ENCODE results near the gene BMPER.

Gene BMPER

GRCh38 chr7:34075523-34076370 lies 170.4 kb downstream of the BMPER start:
- Histone ChIP-seq H3K36me3 (ENCODE audit: control insufficient read depth in 2 of 2, insufficient read depth in 1 of 2, low read length in 2 of 2) (no peaks in the 10 kb centered on the region), H3K9me3 (ENCODE audit: control insufficient read depth, insufficient read depth, low read depth, low read length) (no peaks in the 10 kb centered on the region), H3K4me1 (ENCODE audit: control insufficient read depth, insufficient read depth, low read length) (peaks cover 4% of the 10 kb centered on the region; the same call in 1 of the 2 replicates), H3K27ac (ENCODE audit: extremely low read depth, low read depth, low read length) (no peak overlapping the region), H3K4me3 (ENCODE audit: low read depth, low read length) (no peak overlapping the region)
- CTCF ChIA-PET = no interaction called here
- TF ChIP-seq ZNF639 (tag by site-specific recombination; IDR thresholded peaks at IDR 0.05) (no peak), ZNF426 (tag by site-specific recombination; IDR thresholded peaks at IDR 0.05) (no peak), ZNF530 (tag by site-specific recombination; IDR thresholded peaks at IDR 0.05; ENCODE audit: low read depth) (no peak), ZBTB11 (tag by site-specific recombination; conservative IDR thresholded peaks at IDR 0.05; ENCODE audit: low read depth) (no peak), ZNF202 (tag by site-specific recombination; IDR thresholded peaks at IDR 0.05; ENCODE audit: borderline replicate concordance) (no peak), ZNF629 (tag by site-specific recombination; IDR thresholded peaks at IDR 0.05) (no peak), KLF1 (tag by site-specific recombination; IDR thresholded peaks at IDR 0.05) (no peak), OVOL3 (tag by site-specific recombination; IDR thresholded peaks at IDR 0.05) (no peak), ZBTB48 (tag by site-specific recombination; IDR thresholded peaks at IDR 0.05) (no peak), ZNF596 (tag by site-specific recombination; IDR thresholded peaks at IDR 0.05) (no peak), YY1 (tag by site-specific recombination; IDR thresholded peaks at IDR 0.05) (no peak), ZNF274 (IDR thresholded peaks at IDR 0.05; ENCODE audit: low read length) (no peak), ZNF274 (tag by site-specific recombination; IDR thresholded peaks at IDR 0.05; ENCODE audit: borderline replicate concordance) (no peak), ZNF433 (tag by site-specific recombination; IDR thresholded peaks at IDR 0.05; ENCODE audit: low read depth) (no peak)
- TF ChIP-seq, protein P1, sequence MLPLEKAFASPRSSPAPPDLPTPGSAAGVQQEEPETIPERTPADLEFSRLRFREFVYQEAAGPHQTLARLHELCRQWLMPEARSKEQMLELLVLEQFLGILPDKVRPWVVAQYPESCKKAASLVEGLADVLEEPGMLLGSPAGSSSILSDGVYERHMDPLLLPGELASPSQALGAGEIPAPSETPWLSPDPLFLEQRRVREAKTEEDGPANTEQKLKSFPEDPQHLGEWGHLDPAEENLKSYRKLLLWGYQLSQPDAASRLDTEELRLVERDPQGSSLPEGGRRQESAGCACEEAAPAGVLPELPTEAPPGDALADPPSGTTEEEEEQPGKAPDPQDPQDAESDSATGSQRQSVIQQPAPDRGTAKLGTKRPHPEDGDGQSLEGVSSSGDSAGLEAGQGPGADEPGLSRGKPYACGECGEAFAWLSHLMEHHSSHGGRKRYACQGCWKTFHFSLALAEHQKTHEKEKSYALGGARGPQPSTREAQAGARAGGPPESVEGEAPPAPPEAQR (tag by site-specific recombination; IDR thresholded peaks at IDR 0.05) = no peak
- POLR2A ChIA-PET = no interaction called here

DNA sequence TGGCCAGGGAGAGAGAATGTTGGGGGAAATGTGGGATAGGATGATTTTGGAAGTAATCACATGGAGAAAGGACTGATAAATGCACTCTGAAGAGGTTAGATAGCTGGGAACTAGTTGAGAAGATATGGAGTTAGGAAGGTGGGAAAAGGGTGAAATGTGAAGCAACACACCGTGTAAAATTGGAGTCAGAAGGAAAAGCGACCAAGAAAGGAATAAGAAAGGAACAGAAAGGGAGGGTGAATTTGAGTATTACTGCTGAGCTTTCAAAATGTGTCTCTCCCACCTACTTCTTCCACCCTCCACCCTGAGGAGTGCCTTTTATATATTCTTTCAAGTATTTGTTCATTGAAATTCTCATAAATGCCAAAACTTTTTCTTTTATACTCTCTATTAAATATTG lies 171.8 kb downstream of the BMPER start:
- no peak overlapping the region for H3K27ac ChIP-seq (ENCODE audit: extremely low read depth, low read depth, low read length)
- POLR2A ChIA-PET = no interaction called here
- CTCF ChIA-PET = interaction anchor here (0.8 to 1.5 kb wide), 2 partner anchors 11 to 57 kb away, joined by 4 to 6 read pairs; no protein-coding TSS in a partner anchor
- H3K36me3 ChIP-seq (ENCODE audit: control insufficient read depth in 2 of 2, insufficient read depth in 1 of 2, low read length in 2 of 2) = no peaks in the 10 kb centered on the region
- no peaks in the 10 kb centered on the region for H3K4me1 ChIP-seq (ENCODE audit: control insufficient read depth, insufficient read depth, low read length)
- H3K4me3 ChIP-seq (ENCODE audit: low read depth, low read length) = no peak overlapping the region
- TF ChIP-seq ZNF777 (tag by site-specific recombination; IDR thresholded peaks at IDR 0.05; ENCODE audit: borderline replicate concordance) = no peak
- peak; percentile 73 for TF ChIP-seq ZNF133 (tag by site-specific recombination; IDR thresholded peaks at IDR 0.05)
- peak; percentile 65 for TF ChIP-seq PRDM1 (tag by site-specific recombination; IDR thresholded peaks at IDR 0.05)
- H3K9me3 ChIP-seq (ENCODE audit: control insufficient read depth, insufficient read depth, low read depth, low read length) = no peaks in the 10 kb centered on the region
